Osteoblast (primary cell): Measurements from ENCODE around the gene SGMS2. TPM values are rescaled to one million over a fixed set of nuclear protein-coding genes. Genes with fewer than 3 reads are reported as not detected.
"Not testable (repeated sequence)": the region's sequence is repeated elsewhere in the genome, so short reads cannot be mapped to it uniquely, and the experiment has no call there.

Experiments
- DNase-seq: peaks from one replicate; pipeline ENCODE4 v3.0.0; 2011; ENCODE audit warnings: low spot score, mixed read lengths; ENCODE audit not compliant: insufficient read length; ENCODE audit errors: missing footprints
- H2AFZ ChIP-seq: 2 replicates; pipeline ENCODE4 v1.6.0; 2011; ENCODE audit warnings: mild to moderate bottlenecking, low read length
- H3K27ac ChIP-seq: 2 replicates; pipeline ENCODE4 v1.5.1; 2011; ENCODE audit warnings: mild to moderate bottlenecking, low read depth, low read length, moderate library complexity
- H3K27me3 ChIP-seq: 2 replicates; pipeline ENCODE4 v1.6.0; 2012; ENCODE audit warnings: mild to moderate bottlenecking, control low read depth, inconsistent platforms, low read length, moderate library complexity; ENCODE audit not compliant: insufficient read depth
- H3K36me3 ChIP-seq: 2 replicates; pipeline ENCODE4 v1.5.1; 2011; ENCODE audit warnings: mild to moderate bottlenecking, low read length, control low read depth, moderate library complexity; ENCODE audit not compliant: insufficient read depth
- H3K4me1 ChIP-seq: 2 replicates; pipeline ENCODE4 v1.5.1; 2011; ENCODE audit warnings: mild to moderate bottlenecking, low read length, control low read depth, moderate library complexity; ENCODE audit not compliant: insufficient read depth
- H3K4me2 ChIP-seq: 2 replicates; pipeline ENCODE4 v1.6.0; 2011; ENCODE audit warnings: mild to moderate bottlenecking, low read length; ENCODE audit not compliant: insufficient read depth
- H3K4me3 ChIP-seq: fragments of 200-600 bp; sonication (generic); 3 replicates; pipeline ENCODE4 v1.5.1; 2012; ENCODE audit warnings: mild to moderate bottlenecking, low read length, inconsistent platforms; ENCODE audit not compliant: insufficient read depth
- H3K79me2 ChIP-seq: 2 replicates; pipeline ENCODE4 v1.6.0; 2012; ENCODE audit warnings: mild to moderate bottlenecking, low read length, control low read depth, inconsistent platforms; ENCODE audit not compliant: insufficient read depth
- H3K9me3 ChIP-seq: 2 replicates; pipeline ENCODE4 v1.5.1; 2011; ENCODE audit warnings: low read depth, low read length, control low read depth
- H4K20me1 ChIP-seq: 2 replicates; pipeline ENCODE4 v1.6.0; 2012; ENCODE audit warnings: mild to moderate bottlenecking, low read length, control low read depth; ENCODE audit not compliant: insufficient read depth
- CTCF ChIP-seq: IDR thresholded peaks from 2 replicates; pipeline ENCODE4 v1.5.1; 2011; ENCODE audit warnings: mild to moderate bottlenecking, low read depth, low read length, moderate library complexity; ENCODE audit errors: extremely low read depth
- total RNA-seq: library from RNA; depleted of rRNA; stranded (reverse); fragments of >200 nt; gene quantifications from 2 replicates; pipeline ENCODE4 v1.2.3, GENCODE V29; 2012

The SGMS2 gene
- total RNA-seq, 1 donor = 148 TPM

- DNase-seq = no peak
- Histone ChIP-seq H3K9me3 (no peaks in the 10 kb centered on the region), H3K4me3 (no peak overlapping the region), H3K27me3 (no peaks in the 10 kb centered on the region), H3K36me3 (peaks cover 8% of the 10 kb centered on the region), H2AFZ (no peak overlapping the region), H3K27ac (no peak overlapping the region), H3K4me2 (no peak overlapping the region), H3K79me2 (peaks cover 3% of the 10 kb centered on the region), H4K20me1 (no peaks in the 10 kb centered on the region), H3K4me1 (peaks cover 21% of the 10 kb centered on the region)
- TF ChIP-seq CTCF = no peak
These were observed 75.8 kb downstream of the SGMS2 start for GRCh38 chr4:107900508-107900907.

- TF ChIP-seq CTCF = no peak
- H3K9me3 ChIP-seq = no peaks in the 10 kb centered on the region
- DNase-seq = no peak
- peaks cover 8% of the 10 kb centered on the region for H3K36me3 ChIP-seq
- no peak overlapping the region for H2AFZ ChIP-seq
- no peak overlapping the region for H3K4me3 ChIP-seq
- peaks cover 3% of the 10 kb centered on the region for H3K79me2 ChIP-seq
- no peak overlapping the region for H3K4me2 ChIP-seq
- H3K27me3 ChIP-seq = no peaks in the 10 kb centered on the region
- peaks cover 14% of the 10 kb centered on the region for H3K4me1 ChIP-seq
- H4K20me1 ChIP-seq = no peaks in the 10 kb centered on the region
- H3K27ac ChIP-seq = no peak overlapping the region
These were observed 76.6 kb downstream of the SGMS2 start for GRCh38 chr4:107901213-107901934.

- Histone ChIP-seq H4K20me1 (no peaks in the 10 kb centered on the region), H3K9me3 (no peaks in the 10 kb centered on the region), H2AFZ (no peak overlapping the region), H3K27ac (no peak overlapping the region), H3K4me1 (peaks cover 1% of the 10 kb centered on the region), H3K36me3 (peaks cover 8% of the 10 kb centered on the region), H3K4me3 (no peak overlapping the region), H3K27me3 (no peaks in the 10 kb centered on the region), H3K79me2 (peaks cover 3% of the 10 kb centered on the region), H3K4me2 (no peak overlapping the region)
- DNase-seq = no peak
- TF ChIP-seq CTCF = no peak
These were observed 78.0 kb downstream of the SGMS2 start for GRCh38 chr4:107902715-107903114.

GRCh38 chr4:107905082-107905481 is 80.3 kb downstream of the SGMS2 start:
- not testable (repeated sequence) for H3K4me2 ChIP-seq, H3K4me1 ChIP-seq, H4K20me1 ChIP-seq, H3K27me3 ChIP-seq, DNase-seq, H3K4me3 ChIP-seq, H3K9me3 ChIP-seq, H3K36me3 ChIP-seq, H2AFZ ChIP-seq, H3K79me2 ChIP-seq, H3K27ac ChIP-seq
